Gastroesophageal sphincter (tissue), 3 donors: ENCODE measurements around the gene MIPEP.

Experiments
- EP300 ChIP-seq: sonication (generic); formaldehyde crosslinking; IDR thresholded peaks from one replicate; pipeline ENCODE4 v1.6.1; 2017; ENCODE audit warnings: antibody characterized with exemption, mild to moderate bottlenecking
- POLR2AphosphoS5 ChIP-seq: sonication (generic); formaldehyde crosslinking; IDR thresholded peaks from one replicate; pipeline ENCODE4 v1.6.1; 2017; ENCODE audit warnings: antibody characterized with exemption
- TF ChIP-seq, protein P1 (sequence below), 4 experiments: fragments of 200-600 bp in 2 of 4; fragments of 450-650 bp in 2 of 4; sonication (generic) in 1 of 4; IDR thresholded peaks; one replicate each; pipeline ENCODE4 v1.5.1; 2017 to 2019; ENCODE audit warnings: antibody characterized with exemption in 4 of 4, mild to moderate bottlenecking in 2 of 4, moderate library complexity in 2 of 4

DNA sequence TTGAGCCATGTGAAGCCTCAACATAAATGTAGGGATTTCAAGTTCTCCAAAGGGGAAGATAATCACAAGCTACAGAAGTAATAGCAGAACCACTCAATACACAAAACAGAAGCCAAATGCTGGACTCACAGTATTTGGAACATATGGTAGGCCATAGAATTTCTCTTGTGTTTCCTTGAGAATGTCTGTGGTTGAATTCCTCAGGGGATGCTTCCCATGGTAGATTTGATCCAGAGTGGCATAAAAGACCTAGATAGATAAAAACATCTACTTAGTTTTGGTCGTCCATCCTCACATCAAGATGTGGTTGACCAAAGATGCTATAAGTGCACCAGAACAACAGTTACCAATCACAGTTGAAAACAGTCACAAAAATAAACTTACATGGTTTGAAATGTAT, 83.4 kb downstream of the MIPEP start:
- TF ChIP-seq POLR2AphosphoS5 (no peak), EP300 (no peak)
- TF ChIP-seq, protein P1, sequence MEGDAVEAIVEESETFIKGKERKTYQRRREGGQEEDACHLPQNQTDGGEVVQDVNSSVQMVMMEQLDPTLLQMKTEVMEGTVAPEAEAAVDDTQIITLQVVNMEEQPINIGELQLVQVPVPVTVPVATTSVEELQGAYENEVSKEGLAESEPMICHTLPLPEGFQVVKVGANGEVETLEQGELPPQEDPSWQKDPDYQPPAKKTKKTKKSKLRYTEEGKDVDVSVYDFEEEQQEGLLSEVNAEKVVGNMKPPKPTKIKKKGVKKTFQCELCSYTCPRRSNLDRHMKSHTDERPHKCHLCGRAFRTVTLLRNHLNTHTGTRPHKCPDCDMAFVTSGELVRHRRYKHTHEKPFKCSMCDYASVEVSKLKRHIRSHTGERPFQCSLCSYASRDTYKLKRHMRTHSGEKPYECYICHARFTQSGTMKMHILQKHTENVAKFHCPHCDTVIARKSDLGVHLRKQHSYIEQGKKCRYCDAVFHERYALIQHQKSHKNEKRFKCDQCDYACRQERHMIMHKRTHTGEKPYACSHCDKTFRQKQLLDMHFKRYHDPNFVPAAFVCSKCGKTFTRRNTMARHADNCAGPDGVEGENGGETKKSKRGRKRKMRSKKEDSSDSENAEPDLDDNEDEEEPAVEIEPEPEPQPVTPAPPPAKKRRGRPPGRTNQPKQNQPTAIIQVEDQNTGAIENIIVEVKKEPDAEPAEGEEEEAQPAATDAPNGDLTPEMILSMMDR (IDR thresholded peaks at IDR 0.05) = no peak
